ENCODE data around the gene LRRC3.

The LRRC3 gene

DNA sequence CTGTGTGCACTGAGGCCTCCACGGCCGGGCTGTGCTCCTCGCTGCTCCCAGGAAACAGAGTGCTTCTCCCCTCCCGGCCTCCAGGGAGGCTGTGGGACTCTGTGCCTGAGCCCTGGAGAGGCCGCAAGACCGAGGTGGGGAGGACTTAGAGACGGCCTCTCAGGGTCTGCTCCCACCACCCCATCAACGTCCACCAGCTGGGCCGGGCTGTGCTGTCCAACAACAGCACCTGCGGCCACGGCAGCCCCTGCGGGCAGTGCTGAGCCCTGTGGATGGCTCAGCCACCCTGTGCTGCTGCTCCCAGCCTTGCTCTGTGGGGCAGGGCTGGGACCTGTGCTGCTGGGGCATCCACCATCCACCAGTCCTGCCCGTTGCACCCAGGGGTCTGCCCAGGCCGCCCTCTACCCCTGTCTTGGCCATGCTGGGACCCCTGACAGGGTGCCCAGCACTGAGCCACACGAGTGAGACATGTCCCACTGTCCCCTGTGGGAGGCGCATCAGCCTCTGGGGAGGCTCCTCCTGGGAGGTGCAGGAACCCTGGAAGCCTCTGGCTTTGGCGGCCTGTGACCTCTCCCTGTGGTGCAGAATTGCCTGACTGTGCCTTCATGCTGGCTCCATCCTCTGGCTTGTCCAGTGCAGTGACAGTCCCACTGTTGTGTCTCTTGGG lies 31.2 kb upstream of the LRRC3 start:
- in situ Hi-C loops (cut with HindIII; ENCODE audit: low sequenced_read_pairs): no loop called here

DNA sequence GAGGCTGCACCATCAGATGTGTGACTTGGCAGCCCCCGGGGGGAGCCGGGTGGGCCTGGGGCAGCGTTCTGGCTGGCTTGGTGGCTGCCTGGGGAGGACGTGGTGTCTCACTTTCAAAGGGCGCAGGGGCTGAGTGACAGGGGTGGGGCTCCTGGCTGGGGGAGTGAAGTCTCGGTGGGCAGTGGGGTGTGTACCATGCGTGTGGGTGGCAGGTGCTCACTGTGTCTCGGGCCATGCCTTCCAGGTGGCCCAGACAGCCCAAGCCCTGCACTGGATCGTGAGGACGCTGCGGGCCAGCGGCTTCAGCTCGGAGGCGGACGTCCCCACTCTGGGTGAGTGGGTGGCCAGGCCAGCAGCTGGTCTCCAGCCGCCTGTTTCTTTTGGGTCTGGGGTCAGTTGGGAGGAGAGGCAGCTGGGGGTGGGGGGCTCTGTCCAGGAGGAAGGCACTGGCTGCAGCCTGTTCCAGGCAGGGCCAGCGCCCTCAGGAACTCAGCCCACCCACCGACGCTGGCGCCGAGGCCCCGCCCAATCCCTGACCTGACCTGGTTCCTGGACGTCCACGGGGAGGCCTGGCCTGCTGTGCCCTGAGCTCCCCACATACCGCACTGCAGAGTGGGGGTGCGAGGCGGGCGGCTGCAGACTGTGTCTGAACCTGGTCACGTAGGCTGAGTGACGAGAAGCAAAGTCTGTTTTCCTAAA lies 30.6 kb upstream of the LRRC3 start:
- in situ Hi-C loops (cut with HindIII; ENCODE audit: low sequenced_read_pairs): no loop called here

DNA sequence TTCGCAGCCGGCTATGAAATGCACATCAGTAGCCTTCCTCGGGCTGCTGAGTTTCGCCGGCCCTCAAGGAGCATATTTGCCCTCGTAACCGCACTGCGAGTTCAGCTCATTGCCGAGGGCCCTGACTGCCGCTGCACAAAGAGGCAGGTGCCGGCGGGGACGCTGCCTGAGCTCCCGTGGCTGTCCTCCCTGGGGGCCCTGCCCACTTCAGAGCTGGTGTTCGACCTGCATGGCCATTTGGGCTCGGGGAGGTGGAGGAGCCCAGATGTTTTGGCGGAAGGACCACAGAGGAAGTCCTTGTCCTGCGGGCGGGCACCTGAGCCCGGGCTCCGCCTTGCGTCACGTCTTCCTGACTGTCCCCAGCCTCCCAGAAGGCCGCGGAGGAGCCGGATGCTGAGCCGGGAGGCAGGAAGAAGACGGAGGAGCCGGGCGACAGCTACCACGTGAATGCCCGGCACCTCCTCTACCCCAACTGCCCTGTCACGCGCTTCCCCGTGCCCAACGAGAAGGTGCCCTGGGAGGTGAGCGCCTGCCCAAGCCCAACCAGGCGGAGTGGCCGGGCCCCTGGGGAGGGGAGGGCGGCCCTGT lies 29.9 kb upstream of the LRRC3 start:
- in situ Hi-C loops (cut with HindIII; ENCODE audit: low sequenced_read_pairs): no loop called here

DNA sequence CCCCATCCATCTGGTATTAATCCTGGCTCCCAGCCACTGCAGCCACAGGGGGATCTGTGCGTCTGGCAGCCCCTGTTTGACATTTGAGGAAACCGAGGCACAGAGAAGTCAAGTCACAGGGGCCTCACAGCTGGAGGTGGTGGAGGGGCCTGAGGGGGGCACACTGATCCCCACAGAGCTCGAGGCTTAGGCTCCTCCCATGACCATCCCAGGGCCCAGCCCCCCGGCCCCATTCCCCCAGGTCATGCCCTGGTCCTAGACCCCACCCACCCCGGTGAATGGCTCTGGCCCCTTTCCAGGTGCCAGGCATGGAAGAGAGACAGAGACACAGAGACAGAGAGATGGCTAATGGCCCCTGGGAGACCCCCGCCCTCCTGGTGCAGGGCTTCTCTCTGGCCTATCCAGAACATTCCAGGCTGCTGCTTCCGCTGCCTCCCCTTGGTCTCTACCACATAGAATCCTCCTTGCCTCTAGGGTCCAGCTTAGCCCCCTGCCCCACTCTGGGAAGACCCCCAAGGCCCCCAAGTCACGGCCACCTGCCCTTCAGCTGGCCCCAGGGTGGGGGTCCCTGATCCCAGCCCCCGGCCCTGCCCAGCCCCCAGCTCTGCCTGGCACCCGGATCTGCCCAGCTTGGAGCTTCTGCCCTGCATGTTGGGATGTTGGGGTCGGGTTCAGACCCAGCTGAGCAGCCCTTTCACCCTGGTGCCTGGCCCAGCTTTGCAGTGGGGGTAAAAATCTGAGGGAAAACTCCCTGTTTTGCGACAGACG lies 29.2 kb upstream of the LRRC3 start:
- in situ Hi-C loops (cut with HindIII; ENCODE audit: low sequenced_read_pairs): no loop called here

DNA sequence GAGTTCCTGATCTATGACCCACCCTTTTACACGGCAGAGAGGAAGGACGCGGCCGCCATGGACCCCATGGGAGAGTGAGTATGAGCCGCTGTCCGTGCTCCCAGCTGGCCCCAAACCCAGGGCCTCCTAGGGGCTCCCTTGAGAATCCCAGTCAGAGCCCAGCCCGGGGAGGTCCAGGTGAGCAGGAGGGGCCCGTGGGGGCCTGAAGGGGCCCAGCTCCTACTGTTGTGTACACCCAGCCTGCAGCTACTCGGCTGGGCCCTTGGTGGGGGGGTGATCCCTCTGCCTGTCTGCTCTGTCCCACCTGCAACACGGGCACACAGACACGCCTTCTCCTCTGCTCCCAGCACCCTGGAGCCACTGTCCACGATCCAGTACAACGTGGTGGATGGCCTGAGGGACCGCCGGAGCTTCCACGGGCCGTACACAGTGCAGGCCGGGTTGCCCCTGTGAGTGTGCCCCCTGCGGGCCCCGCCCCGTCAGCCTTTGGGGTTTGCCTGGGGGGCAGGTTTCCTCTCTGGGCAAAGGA lies 28.6 kb upstream of the LRRC3 start:
- in situ Hi-C loops (cut with HindIII; ENCODE audit: low sequenced_read_pairs): no loop called here

DNA sequence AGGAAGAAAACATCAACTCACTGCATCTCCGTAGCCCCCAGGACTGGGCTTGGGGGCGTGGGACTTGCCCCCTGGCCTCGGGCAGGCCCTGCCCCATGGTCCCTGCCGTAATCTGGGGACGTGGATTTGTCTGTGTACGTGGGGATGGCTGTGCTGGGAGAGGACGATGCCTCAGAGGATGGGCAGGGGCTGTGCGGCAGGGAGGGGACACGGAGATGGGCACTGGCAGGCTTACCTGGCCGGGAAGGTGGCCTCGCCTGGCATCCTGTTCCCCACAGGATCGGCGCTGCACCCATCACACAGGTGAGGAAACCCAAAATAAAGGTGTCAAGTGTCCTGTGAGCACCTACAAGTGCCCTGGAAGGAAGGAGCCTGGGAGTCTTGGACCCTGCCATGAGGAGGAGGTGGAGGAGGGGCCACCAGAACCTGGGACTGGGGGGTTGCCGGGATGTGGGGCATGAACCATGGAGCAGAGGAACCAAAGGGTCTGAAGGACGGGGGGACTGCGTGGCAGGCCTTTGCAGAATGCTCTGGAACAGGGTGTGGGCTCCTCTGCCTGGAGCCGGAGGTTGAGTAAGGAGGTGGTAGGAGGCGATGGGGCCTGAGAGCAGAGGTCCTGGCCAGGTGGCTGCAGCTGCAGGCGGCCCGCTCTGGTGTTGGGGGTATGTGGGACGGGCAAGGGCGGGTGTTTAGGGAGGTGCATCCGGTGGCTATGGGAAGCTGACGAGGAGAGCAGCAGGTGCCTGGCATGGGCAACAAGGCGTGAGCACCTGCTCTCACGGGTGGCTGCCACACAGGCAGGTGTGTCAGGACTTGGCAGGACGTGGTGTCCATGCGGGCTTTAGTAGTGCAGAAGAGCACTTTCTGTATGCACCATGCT lies 27.8 kb upstream of the LRRC3 start:
- in situ Hi-C loops (cut with HindIII; ENCODE audit: low sequenced_read_pairs): no loop called here

DNA sequence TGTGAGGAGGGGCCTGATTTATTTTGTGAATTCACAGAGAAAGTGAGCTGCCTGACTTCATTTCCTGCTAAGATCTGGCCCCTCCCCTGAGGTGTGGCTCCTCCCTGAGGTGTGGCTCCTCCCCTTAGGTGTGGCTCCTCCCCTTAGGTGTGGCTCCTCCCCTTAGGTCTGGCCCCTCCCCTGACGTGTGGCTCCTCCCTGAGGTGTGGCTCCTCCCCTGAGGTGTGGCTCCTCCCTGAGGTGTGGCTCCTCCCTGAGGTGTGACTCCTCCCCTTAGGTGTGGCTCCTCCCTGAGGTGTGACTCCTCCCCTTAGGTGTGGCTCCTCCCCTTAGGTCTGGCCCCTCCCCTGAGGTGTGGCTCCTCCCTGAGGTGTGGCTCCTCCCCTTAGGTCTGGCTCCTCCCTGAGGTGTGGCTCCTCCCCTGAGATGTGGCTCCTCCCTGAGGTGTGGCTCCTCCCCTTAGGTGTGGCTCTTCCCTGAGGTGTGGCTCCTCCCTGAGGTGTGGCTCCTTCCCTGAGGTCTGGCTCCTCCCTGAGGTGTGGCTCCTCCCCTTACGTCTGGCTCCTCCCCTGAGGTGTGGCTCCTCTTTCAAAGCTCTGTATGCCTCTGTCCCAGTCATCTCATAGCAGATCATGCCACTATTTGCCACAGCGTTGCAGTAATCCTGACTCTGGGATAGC lies 26.9 kb upstream of the LRRC3 start:
- in situ Hi-C loops (cut with HindIII; ENCODE audit: low sequenced_read_pairs): no loop called here

DNA sequence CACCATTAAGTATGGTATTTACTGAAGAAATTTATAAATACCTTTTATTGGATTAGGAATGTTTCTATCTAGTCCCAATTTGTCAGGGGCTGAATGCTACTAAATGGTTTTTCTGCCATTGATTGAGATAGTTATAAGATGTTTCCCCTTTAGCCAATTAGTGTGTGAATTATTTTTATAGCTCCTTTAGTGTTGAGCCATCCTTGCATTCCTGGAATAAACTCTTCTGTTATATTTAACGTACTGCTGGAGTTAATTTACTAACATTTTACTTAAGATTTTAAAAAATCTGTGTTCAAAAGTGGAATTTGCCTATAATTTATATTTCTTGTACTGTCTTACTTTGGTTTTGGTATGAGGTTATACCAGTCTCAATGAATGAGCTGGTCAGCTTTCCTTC lies 25.4 kb upstream of the LRRC3 start:
- in situ Hi-C loops (cut with HindIII; ENCODE audit: low sequenced_read_pairs): no loop called here

DNA sequence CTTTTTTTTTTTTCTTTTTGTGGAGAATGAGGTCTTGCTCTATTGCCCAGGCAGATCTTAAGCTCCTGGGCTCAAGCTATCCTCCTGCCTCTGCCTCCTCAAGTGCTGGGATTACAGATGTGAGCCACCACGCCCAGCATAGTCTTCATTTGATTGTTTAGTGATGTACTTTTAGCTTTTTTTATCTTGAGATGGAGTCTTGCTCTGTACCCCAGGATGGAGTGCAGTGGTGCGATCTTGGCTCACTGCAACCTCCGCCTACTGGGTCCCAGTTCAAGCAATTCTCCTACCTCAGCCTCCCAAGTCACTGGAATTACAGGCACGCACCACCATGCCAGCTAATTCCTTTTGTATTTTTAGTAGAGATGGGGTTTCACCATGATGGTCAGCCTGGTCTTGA lies 24.0 kb upstream of the LRRC3 start:
- in situ Hi-C loops (cut with HindIII; ENCODE audit: low sequenced_read_pairs): no loop called here

DNA sequence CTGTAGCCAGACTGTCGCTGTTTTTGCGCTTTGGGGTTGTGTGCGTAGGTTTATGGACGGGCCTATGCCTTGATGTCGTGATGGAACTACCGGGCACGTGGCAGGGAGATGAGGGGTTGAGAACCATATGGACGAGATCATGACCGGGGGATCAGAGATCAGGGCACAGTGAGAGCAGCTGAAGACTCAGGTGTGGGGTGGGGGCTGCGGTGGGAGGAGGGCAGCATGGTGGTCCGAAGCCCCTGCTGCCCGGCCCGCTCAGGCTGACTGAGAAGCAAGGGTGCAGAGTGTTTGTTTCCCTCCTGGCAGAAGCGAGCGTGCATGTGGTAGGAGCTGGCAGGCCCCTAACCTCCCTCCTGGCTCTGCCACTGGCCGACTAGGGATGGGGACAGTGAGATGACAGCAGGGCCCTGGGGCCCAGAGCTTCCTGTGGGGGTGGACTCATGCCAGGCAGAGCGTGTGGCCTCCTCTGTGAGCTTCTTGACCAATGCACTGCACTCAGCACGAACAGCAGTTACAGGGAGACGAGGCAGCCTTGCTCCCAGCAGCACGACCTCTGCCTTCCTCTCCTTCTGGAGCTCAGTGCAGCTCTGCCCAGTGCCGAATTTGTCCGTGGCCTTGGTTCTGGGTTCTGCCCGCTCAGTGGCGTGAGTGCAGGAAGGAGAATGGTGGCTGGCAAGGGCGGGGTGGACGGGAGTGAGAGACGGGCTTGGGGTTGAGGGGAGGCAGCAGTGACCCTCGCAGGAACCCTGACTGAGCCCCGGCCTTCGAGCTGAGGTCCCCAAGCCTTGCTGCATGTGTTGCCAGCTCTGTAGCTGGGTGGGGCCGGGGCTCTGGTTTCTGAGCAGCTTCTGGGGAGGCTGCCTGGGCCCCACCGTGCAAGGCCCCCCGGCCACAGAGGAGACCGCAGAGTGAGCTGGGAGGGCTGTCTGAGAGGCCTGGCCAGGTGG lies 22.2 kb upstream of the LRRC3 start:
- in situ Hi-C loops (cut with HindIII; ENCODE audit: low sequenced_read_pairs): no loop called here

DNA sequence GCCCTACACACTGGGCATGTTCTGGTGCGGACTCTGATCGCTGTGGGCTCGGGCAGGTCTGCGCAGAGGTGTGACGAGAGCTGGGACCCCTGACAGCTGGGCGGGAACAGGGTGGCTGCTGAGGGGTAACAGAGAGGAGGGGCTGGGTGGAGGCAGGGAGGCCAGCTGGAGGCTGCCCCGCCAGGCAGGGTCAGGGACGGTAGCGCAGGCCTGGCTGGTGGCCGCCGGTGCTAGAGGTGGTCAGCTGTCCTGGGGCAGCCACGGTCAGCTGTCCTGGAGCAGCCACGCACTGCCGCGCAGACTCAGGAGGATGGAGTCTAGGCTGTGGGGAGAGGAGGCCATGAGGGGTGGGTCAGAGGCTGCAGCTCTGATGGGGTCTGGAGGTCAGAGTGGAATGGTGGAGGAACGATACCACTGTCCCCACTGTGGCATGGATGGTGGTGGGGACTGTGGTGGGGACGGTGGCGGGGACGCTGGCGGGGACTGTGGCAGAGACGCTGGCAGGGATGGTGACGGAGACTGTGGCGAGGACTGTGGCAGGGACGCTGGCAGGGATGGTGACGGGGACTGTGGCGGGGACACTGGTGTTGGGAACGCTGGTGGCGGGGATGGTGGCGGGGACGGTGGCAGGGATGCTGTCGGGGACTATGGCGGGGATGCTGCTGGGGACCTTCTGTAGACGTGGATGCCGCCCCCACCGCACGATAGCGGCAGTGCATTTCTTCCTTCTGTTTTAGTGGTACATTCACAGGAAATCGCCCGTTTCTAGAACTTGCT lies 21.3 kb upstream of the LRRC3 start:
- in situ Hi-C loops (cut with HindIII; ENCODE audit: low sequenced_read_pairs): no loop called here

DNA sequence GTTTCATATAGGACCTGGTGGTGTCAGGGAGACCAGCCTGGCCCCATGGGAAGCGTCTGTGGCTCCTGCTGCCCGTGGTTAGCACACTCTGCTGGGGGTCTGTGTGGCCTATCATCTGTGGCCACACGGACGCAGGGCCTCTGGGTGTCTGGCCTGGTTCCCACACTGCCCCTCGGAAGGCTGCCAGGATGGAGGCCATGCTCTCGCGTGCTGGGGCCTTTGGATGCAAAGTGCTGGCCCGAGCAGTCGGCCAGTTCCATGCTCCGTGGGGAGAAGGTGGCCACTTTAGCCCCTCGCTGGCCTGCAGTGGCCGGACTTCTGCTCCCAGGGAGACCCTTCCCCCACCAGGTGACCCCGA lies 20.8 kb upstream of the LRRC3 start:
- in situ Hi-C loops (cut with HindIII; ENCODE audit: low sequenced_read_pairs): no loop called here

DNA sequence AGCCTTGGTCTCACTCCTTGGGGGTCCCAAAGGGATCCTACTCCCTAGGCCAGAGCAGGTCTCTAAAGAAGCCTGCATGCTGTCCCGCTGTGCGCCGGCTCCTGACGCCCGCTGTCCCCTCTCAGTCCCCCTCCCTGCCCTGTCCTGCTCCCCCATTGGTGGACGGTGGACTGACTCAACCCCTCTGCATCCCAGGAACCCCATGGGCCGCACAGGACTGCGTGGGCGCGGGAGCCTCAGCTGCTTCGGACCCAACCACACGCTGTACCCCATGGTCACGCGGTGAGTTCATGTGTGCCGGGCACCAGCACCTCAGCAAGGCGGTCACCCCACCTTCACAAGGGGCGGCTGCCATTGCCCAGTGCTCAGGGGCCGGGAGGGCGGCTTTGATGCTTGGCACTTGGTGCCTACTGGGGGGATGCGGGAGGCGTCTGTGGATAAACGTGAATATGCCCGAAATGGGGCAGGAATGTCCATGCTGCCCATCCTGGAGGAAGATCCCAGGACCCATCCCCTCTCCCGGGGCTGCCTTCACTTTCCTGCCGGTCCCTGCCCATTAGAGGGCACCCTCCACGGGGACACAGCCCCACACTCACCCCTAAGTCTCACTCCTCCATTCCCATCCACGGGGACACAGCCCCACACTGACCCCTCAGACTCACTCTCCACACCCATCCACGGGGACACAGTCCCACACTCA lies 20.2 kb upstream of the LRRC3 start:
- in situ Hi-C loops (cut with HindIII; ENCODE audit: low sequenced_read_pairs): no loop called here

DNA sequence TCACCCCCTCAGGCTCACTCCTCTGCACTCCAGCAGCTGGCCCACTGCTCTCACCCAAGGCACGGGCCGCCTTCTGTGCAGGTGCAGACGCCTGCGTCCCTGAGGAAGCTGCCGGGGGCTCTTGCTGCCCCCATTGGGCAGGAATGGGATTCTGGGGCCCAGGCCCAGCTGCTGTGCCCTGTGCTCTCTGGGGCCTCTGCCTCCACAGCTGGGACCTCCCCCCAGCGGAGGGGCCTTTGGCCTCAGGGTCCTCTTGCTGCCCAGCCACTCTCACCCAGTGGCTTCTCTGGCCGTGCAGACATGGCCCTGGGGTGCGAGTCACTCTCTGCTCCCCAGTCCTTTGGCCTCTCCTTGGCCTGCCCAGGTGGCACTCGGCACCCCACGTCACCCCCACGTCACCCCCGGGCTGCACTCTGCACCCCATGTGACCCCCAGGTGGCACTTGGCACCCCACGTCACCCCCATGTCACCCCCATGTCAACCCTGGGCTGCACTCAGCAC lies 19.1 kb upstream of the LRRC3 start:
- in situ Hi-C loops (cut with HindIII; ENCODE audit: low sequenced_read_pairs): no loop called here

DNA sequence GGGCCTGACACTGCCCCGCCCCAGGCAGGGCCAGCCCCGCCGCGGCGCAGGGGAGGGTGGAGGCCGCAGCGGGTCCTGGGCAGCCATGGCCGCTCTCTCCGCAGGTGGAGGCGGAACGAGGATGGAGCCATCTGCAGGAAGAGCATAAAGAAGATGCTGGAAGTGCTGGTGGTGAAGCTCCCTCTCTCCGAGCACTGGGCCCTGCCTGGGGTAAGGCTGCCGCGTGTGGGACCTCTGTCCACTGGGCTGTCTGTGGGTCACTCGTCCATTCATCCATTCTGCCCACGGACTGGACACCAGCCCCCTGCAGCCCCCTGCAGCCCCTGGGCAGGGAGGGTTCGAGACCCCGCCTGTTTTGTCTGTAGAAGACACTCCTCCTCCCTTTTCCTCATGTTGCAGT lies 18.4 kb upstream of the LRRC3 start:
- in situ Hi-C loops (cut with HindIII; ENCODE audit: low sequenced_read_pairs): no loop called here

DNA sequence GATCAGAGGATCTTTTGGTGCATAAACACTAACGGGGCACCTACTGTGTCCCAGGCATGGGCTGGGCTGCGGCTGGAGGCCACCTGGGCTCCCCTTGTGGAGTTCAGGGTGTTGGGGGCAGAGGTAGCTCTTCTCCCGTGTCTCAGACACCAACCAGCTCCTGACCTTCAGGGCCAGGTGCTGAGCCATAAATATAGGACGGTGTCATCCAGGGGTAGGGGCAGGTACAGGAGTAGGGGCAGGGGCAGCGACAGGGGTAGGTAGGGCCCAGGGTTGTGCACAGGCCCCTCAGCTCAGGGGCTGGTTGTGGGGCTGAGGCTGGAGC lies 18.0 kb upstream of the LRRC3 start:
- in situ Hi-C loops (cut with HindIII; ENCODE audit: low sequenced_read_pairs): no loop called here

DNA sequence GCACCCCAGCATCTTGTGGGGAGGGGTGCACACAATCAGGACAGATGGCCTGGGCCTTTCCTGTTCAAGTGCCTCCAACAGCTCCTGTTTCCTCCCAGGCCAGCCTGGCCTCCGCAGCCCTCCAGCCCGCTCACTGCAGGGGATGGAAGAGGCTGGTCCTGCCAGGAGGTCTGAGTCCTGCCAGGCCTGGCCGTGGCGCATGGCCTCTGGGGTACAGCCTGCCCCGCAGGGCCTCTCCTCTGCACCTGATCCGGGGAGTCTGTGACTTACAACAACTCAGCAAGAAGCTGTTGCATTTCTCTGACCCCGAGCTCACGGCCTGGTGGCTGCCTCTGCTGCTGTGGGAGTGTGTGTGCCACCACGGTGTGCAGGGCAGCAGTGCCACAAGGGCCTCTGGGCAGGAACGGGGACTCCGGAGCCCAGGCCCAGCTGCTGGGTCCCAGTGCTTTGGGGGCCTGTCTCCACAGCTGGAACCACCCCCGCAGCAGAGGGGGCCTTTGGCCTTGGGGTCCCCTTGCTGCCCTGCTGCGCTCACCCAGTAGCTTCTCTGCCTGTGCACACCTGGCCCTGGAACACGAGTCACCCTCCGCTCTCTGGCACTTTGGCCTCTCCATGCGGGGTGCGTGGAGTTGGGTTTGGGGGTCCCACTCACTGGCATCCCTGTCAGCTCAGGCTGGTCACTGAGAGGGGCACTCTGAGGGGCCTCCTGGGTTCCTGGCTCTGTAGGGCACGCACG lies 17.4 kb upstream of the LRRC3 start:
- in situ Hi-C loops (cut with HindIII; ENCODE audit: low sequenced_read_pairs): no loop called here
